ENCODE results near the gene MAST4.
A peak's percentile ranks its signal among the peaks of the same experiment; 100 is the strongest.

Gene MAST4

DNA sequence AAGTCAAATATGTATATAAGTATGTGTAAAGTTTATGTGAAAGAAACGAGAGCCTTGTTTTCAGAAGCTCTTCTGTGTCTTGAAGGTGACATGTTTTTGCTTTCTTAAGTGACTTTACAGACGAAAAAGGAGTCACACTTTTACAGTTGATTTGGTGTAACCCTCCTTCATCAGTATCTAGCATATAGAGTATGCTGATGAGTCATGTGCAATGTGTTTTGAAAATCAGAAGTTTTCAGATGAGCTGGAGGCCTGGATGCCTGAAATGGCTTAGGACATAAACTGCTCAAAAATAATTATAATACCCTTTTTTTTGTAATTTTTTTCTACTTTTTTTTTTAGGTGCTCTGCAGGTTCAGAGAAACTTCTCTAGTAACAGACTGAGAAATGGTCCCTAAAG, 390.9 kb downstream of the MAST4 start:
- peaks cover 8% of the 10 kb centered on the region for H3K4me1 Mint-ChIP-seq
- H3K27ac Mint-ChIP-seq, result no peak overlapping the region
- no peaks in the 10 kb centered on the region for H3K9me3 Mint-ChIP-seq
- no peaks in the 10 kb centered on the region for H3K36me3 Mint-ChIP-seq
- CTCF ChIA-PET, result interaction anchor here (0.6 to 1.5 kb wide), 13 partner anchors 9 to 222 kb away, joined by 3 to 5 read pairs (median 3); no protein-coding TSS in a partner anchor
- peaks cover 6% of the 10 kb centered on the region for H3K27me3 Mint-ChIP-seq
- H3K4me3 Mint-ChIP-seq, result no peak overlapping the region
- DNase-seq, result no peak

DNA sequence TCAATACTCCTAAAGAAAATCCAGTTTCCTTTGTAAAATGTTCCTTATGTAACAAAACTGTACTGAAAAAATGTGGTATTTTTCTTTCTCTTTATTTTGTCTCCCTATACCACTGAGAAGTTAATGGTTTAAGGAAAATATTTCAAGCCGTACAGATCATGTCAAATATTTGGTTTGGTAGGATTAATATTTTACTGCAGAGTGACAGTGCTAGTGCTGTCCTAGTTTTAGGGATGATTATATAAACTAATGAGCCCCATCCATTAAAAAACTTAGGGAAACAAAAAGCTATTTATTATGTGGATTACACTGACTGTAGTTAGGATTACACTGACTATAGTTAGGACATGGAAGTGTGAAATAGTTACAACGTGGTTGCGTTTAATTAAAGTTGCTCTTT, 391.3 kb downstream of the MAST4 start:
- no peak for DNase-seq
- H3K9me3 Mint-ChIP-seq, result no peaks in the 10 kb centered on the region
- CTCF ChIA-PET, result interaction anchor here (0.6 to 1.5 kb wide), 10 partner anchors 9 to 221 kb away, joined by 3 to 4 read pairs (median 3); no protein-coding TSS in a partner anchor
- no peak overlapping the region for H3K27ac Mint-ChIP-seq
- H3K4me3 Mint-ChIP-seq, result no peak overlapping the region
- peaks cover 8% of the 10 kb centered on the region for H3K4me1 Mint-ChIP-seq
- H3K36me3 Mint-ChIP-seq, result no peaks in the 10 kb centered on the region
- H3K27me3 Mint-ChIP-seq, result peaks cover 6% of the 10 kb centered on the region

DNA sequence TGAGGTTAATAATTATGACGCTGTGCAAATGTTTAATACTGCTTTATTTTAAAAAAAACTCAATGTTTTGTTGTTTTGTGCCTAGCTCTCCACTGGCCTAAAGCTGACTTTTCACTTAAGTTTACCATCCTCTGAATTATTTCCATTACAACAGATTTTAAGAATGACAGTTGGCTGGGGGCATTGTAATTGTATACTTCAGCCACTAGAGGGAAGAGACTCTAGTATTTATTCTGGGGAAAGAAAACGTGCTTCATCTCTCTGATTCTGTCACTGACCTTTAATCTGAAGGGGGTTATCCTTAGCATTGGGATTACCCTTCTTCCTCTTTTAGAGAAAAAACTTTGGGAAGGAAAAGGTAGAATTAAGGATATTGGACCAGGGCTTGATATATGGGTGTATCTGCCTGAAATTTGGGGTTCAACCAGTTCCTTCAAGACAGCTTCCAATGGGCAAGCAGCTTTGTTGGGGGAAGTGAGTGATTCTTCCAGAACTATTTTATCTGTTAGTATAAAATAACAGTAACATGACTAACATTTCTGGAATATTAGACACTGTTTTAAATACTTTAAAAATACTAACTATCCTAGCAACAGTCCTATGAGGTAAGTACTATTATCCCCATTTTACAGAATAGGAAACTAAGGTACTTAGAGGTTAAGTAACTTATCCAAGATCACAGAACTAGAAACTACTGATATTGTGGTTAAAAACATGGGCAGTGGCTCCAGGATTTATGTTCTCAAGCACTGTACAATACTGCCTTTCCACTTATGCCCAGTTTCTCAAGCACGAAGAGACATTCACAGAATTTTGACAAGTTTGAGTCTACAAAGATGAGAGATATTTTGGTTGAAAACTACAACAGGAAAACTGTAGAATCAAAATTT, 392.0 kb downstream of the MAST4 start:
- H3K4me1 Mint-ChIP-seq, result peaks cover 9% of the 10 kb centered on the region
- H3K4me3 Mint-ChIP-seq, result no peak overlapping the region
- H3K27me3 Mint-ChIP-seq, result peaks cover 6% of the 10 kb centered on the region
- CTCF ChIA-PET, result interaction anchor here (0.7 to 1.7 kb wide), 11 partner anchors 8 to 226 kb away, joined by 3 to 7 read pairs (median 3); no protein-coding TSS in a partner anchor
- DNase-seq, result no peak
- H3K9me3 Mint-ChIP-seq, result no peaks in the 10 kb centered on the region
- no peaks in the 10 kb centered on the region for H3K36me3 Mint-ChIP-seq
- no peak overlapping the region for H3K27ac Mint-ChIP-seq

DNA sequence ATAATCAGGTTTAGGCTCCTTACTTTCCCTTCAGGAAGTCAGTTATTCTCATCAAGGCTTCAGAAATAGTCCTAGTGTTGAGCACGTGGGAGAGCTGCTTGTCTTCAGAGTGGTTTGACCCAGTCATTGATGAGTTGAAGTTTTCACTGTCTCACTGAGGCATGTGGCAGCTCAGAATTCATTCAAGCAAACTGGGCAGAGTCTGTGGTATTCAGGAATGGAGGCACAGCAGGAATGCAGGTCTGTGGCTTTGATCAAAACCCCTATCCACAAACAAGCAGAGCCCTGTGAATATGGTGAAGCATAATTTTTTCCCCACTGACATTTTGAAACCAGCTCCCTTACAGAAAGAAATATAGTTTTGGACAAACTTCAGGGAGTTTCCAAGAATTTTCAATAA, 393.1 kb downstream of the MAST4 start:
- H3K27me3 Mint-ChIP-seq, result peaks cover 6% of the 10 kb centered on the region
- no peak for DNase-seq
- H3K27ac Mint-ChIP-seq, result no peak overlapping the region
- no peaks in the 10 kb centered on the region for H3K36me3 Mint-ChIP-seq
- CTCF ChIA-PET, result interaction anchor here (0.7 to 1.8 kb wide), 9 partner anchors 10 to 225 kb away, joined by 3 to 7 read pairs (median 4); no protein-coding TSS in a partner anchor
- no peak overlapping the region for H3K4me3 Mint-ChIP-seq
- H3K9me3 Mint-ChIP-seq, result no peaks in the 10 kb centered on the region
- H3K4me1 Mint-ChIP-seq, result peaks cover 17% of the 10 kb centered on the region

DNA sequence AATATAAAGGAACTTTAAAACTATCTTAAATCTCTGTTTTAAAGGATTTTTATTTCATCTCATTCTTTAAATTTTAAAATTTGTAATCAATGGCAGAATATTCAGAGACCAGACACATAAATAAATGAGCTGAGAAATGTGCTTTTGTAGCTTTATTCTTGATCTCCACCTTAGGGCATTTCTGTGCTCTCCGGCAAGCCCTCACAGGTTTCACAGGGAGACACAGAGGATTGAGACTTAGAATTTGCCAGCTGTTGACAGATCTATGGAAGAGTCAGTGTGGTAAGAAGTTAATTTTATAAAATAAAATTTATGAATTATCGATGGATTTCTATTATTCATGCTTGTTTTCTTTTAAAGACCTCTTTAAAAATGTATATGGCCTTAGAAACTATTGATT, 393.6 kb downstream of the MAST4 start:
- Mint-ChIP-seq H3K27me3 (peaks cover 4% of the 10 kb centered on the region), H3K36me3 (no peaks in the 10 kb centered on the region), H3K4me1 (peaks cover 18% of the 10 kb centered on the region), H3K4me3 (no peak overlapping the region), H3K9me3 (no peaks in the 10 kb centered on the region), H3K27ac (no peak overlapping the region)
- CTCF ChIA-PET, result interaction anchor here (0.7 to 1.8 kb wide), 8 partner anchors 11 to 217 kb away, joined by 3 to 7 read pairs (median 3); no protein-coding TSS in a partner anchor
- DNase-seq, result no peak

DNA sequence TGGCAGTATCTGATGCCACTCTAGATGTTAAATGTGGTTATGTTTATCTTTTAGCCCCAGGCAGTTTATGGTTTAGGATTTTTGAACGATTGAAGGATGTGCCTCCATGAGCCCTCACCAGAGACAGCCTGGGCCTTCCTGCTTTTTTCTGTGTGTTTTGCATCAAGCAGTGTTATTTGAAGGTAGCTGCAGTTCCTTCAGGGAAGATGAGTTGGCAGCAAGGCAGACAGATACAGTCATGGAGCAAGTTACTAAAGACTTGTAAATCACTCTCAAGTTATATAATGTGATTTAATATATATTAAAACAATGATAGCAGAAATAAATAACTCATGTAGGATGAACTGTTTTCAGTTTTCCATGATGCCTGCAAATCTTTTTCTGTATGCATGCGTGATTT, 395.6 kb downstream of the MAST4 start:
- no peaks in the 10 kb centered on the region for H3K36me3 Mint-ChIP-seq
- H3K4me1 Mint-ChIP-seq, result peaks cover 14% of the 10 kb centered on the region

DNA sequence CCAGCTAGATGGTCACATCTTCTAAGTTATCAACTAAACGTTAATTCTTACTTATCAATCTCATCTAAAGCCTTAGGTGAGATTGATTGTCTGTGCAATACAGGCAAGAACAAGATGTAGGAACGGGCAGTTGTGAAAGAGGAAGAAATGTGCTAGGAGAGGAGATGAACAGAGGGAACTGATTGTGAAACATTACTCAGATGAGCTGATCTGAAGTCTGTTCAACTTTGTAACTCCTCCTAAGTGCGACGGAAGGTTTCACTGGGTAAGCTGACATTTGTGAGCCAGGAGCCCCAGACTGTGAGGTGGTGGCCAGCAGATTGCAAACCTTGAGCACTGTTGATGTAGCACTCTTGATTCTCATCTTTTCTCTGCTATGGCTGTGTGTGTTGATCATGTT, 396.4 kb downstream of the MAST4 start:
- H3K27ac Mint-ChIP-seq, result no peak overlapping the region
- no peaks in the 10 kb centered on the region for H3K36me3 Mint-ChIP-seq
- H3K9me3 Mint-ChIP-seq, result no peaks in the 10 kb centered on the region
- no peaks in the 10 kb centered on the region for H3K27me3 Mint-ChIP-seq
- CTCF ChIA-PET, result no interaction called here
- no peak for DNase-seq
- peaks cover 14% of the 10 kb centered on the region for H3K4me1 Mint-ChIP-seq
- H3K4me3 Mint-ChIP-seq, result no peak overlapping the region

More for the DNA sequence above, 395.6 kb downstream of the MAST4 start:
- DNase-seq, result no peak
- Mint-ChIP-seq H3K27me3 (no peaks in the 10 kb centered on the region), H3K27ac (no peak overlapping the region), H3K4me3 (no peak overlapping the region), H3K9me3 (no peaks in the 10 kb centered on the region)
- CTCF ChIA-PET, result no interaction called here

DNA sequence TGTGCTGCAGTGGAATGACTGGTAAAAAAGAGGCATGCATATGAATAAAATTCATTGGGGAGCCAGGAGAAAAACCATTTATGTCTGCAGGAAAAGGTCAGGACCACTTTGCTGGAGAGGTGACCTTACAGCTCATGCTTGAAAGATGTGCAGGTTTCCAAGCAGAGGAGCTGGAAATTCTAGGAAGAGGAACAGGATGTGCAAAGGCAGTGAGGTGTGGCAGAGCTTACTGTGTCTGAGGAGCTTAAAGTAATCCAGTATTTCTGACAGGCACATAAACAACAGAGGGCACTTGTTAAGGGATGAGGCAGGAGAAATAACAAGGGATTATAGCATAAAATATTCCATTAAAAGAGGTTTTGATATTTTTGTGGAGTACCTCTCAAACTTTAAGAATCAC, 397.3 kb downstream of the MAST4 start:
- Mint-ChIP-seq H3K4me1 (peaks cover 10% of the 10 kb centered on the region), H3K4me3 (no peak overlapping the region), H3K9me3 (no peaks in the 10 kb centered on the region), H3K36me3 (no peaks in the 10 kb centered on the region), H3K27me3 (no peaks in the 10 kb centered on the region), H3K27ac (no peak overlapping the region)
- DNase-seq, result no peak
- CTCF ChIA-PET, result no interaction called here

DNA sequence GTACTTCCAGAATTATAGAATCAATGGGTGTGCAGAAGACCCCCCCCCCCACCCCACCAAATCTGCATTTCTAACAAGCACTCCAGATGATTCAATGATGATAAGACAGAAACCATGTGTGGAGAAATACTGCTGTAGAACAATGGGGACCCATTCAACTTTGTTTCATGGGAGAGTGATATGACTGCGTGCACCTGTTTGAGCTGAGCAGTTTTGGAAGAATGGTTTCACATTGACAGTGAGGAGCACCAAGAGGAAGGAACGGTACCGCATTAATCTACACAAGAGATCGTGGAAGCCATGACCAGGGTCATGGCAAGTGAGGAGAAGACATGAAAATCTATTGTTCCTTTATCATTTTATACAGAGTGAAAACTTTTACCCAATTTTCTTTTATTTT, 397.7 kb downstream of the MAST4 start:
- no peaks in the 10 kb centered on the region for H3K9me3 Mint-ChIP-seq
- CTCF ChIA-PET, result no interaction called here
- no peak overlapping the region for H3K27ac Mint-ChIP-seq
- no peak for DNase-seq
- H3K4me1 Mint-ChIP-seq, result peaks cover 10% of the 10 kb centered on the region
- H3K4me3 Mint-ChIP-seq, result no peak overlapping the region
- H3K27me3 Mint-ChIP-seq, result no peaks in the 10 kb centered on the region
- H3K36me3 Mint-ChIP-seq, result no peaks in the 10 kb centered on the region

DNA sequence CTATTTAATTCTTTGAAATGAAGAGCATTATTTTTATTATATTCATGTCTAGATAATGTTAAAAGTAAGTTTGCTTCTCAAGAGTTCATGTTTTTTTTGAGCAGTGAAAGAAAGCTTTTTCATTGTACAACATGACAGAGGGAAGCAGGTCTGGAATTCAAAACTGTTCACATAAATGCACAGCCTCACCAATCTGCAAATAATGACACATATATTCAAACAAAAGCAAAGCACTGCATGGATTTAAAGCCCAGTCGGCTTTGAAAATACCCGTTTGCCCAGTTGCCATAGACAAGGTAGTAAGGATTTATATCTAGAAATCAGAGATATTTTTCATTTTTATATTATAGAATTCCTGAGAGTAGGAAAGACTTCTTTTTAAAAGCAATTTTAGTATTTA, 398.6 kb downstream of the MAST4 start:
- peaks cover 10% of the 10 kb centered on the region for H3K4me1 Mint-ChIP-seq
- no peak overlapping the region for H3K4me3 Mint-ChIP-seq
- H3K27ac Mint-ChIP-seq, result no peak overlapping the region
- H3K36me3 Mint-ChIP-seq, result no peaks in the 10 kb centered on the region
- CTCF ChIA-PET, result no interaction called here
- no peaks in the 10 kb centered on the region for H3K9me3 Mint-ChIP-seq
- H3K27me3 Mint-ChIP-seq, result no peaks in the 10 kb centered on the region
- no peak for DNase-seq

DNA sequence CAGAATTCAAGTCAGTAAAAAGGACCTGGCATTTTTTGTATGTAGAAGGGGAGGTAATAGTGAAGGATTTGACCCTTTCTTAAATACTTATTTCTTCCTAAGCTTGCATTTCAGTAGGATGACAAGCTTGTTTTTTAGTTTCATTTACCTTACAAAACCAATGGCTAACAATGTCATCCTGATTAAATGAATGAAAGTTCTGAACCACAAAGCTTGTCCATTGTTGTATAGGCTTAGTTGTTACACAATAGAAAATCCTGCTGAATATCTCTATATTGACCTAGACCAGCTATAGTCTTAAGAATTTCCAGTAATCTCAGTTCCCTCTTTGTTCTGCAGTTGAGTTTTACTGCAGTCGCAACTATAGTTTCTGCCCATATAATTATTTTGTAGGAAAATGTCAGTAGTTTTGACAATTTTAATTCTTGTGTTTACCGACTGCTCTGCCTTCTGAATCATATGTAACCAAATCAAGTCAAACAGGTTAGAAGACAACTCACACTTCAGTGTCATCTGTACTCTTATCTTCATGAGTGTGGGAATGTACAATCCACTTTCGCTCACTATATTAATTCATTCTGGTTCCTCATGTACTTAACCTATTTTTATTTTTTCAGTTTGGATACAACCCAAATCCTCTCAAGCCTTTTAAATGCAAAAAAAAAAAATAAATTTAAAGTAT, 404.7 kb downstream of the MAST4 start:
- H3K27me3 Mint-ChIP-seq, result peaks cover 7% of the 10 kb centered on the region
- no peak overlapping the region for H3K27ac Mint-ChIP-seq
- CTCF ChIA-PET, result interaction anchor here (1.7 kb wide), 1 partner anchor 14 kb away, joined by 4 read pairs; no protein-coding TSS in a partner anchor
- H3K36me3 Mint-ChIP-seq, result peaks cover 8% of the 10 kb centered on the region
- no peak overlapping the region for H3K4me3 Mint-ChIP-seq
- no peaks in the 10 kb centered on the region for H3K9me3 Mint-ChIP-seq
- H3K4me1 Mint-ChIP-seq, result peaks cover 22% of the 10 kb centered on the region
- no peak for DNase-seq

DNA sequence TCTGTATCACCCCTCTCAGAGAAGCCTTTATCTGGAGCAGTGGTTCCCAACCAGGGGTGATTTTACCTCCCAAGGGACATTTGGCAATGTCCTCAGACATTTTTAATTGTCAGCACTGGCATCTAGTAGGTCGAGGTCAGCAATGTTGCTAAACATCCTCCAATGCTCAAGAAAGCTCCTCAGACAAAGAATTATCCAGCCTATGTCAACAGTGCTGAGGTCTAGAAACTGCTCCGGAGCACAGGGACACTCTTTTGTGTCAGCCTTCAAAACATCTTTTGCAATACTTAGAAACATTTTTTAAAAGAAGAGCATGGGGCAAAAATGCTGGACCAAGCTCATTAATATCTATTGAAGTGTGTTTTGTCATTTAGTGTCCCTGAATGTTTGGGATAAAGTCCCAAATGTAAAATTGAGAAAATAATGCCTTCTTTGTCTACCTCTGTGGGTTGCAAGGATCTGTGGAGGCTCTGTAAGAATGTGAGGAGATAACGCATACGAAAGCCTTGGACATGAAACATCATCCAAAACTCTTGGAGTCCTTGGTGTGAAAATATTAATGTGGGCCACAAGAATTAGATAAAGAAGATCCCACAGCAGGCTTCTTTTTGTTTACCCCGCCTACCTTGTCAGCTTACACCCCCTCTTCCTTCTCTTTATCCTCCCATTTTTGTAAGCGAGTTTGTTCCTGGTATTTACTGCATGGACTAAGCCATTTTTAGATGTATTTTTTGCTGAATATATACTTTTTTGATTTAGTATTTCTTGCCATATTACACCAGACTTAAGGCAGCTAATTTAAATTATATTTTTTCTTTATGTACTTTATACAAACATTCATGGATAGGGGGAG, 406.9 kb downstream of the MAST4 start:
- peaks cover 7% of the 10 kb centered on the region for H3K27me3 Mint-ChIP-seq
- H3K9me3 Mint-ChIP-seq, result no peaks in the 10 kb centered on the region
- peaks cover 43% of the 10 kb centered on the region for H3K4me1 Mint-ChIP-seq
- DNase-seq, result no peak
- H3K27ac Mint-ChIP-seq, result no peak overlapping the region
- peak overlapping the region; percentile 71 for H3K4me3 Mint-ChIP-seq
- CTCF ChIA-PET, result interaction anchor here (1.5 kb wide), 1 partner anchor 13 kb away, joined by 4 read pairs; no protein-coding TSS in a partner anchor
- peaks cover 16% of the 10 kb centered on the region for H3K36me3 Mint-ChIP-seq

DNA sequence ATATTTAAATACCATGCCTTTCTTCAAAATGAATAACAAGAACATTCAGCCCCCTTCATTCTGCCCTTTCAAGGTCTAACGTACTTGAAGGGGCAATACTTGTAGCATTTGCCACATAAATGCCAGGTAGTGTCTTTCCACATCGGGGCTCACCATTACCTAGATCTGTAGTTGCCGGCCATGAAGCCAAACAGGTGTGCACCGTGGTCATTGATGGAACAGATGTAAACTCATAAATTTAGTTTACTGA, 407.4 kb downstream of the MAST4 start:
- H3K4me1 Mint-ChIP-seq, result peaks cover 47% of the 10 kb centered on the region

More for the DNA sequence above, 407.4 kb downstream of the MAST4 start:
- no peaks in the 10 kb centered on the region for H3K9me3 Mint-ChIP-seq
- peak overlapping the region; percentile 71 for H3K4me3 Mint-ChIP-seq
- H3K27me3 Mint-ChIP-seq, result peaks cover 7% of the 10 kb centered on the region
- no peak for DNase-seq
- CTCF ChIA-PET, result no interaction called here
- H3K36me3 Mint-ChIP-seq, result peaks cover 16% of the 10 kb centered on the region
- H3K27ac Mint-ChIP-seq, result peak overlapping the region; percentile 79

Measured in activated naive CD4-positive, alpha-beta T cell treated with anti-CD3 and anti-CD28 coated beads, Interleukin-2, amount 10 ng/mL, durations not matched to agents 7 days and 5 days (primary cell).